Caco-2 (cell line): ENCODE results near the gene ZNF12. TPM values are rescaled to one million over a fixed set of nuclear protein-coding genes. Genes with fewer than 3 reads are reported as not detected.
A peak's percentile ranks its signal among the peaks of the same experiment; 100 is the strongest.
"Not testable (repeated sequence)": the region's sequence is repeated elsewhere in the genome, so short reads cannot be mapped to it uniquely, and the experiment has no call there.

ENCODE experiments used
- Bru-seq: library from RNA; stranded (reverse); fragments of 400-500 nt; gene quantifications from one replicate; lab custom pipeline; 2021; lab: Mats Ljungman, UMichigan
- BruChase-seq, 2 experiments: library from RNA; stranded (reverse); fragments of 400-500 nt; gene quantifications; one replicate each; lab custom pipeline; 2021; lab: Mats Ljungman, UMichigan
- BruUV-seq: library from RNA; stranded (reverse); fragments of 400-500 nt; replicated peaks from 2 replicates; lab custom pipeline; 2021; lab: Mats Ljungman, UMichigan
- CTCF ChIA-PET: fragments of 300-600 bp; sonication (Branson Sonifier 250); formaldehyde crosslinking; loops from one replicate; lab custom pipeline; 2022; ENCODE audit warnings: antibody characterized with exemption; lab: Charles Lee
- POLR2A ChIA-PET: fragments of 300-600 bp; sonication (Branson Sonifier 250); formaldehyde crosslinking; loops from one replicate; lab custom pipeline; 2022; ENCODE audit warnings: antibody characterized with exemption; lab: Charles Lee
- DNase-seq, 2 experiments: peaks; one replicate each; pipeline versions ENCODE4 v3.0.0 to v3.0.0-alpha.2; 2020 to 2022
- H3K27me3 ChIP-seq: replicated peaks from 2 replicates; pipeline ENCODE4 v1.6.0; 2011; ENCODE audit warnings: low read length; ENCODE audit not compliant: control insufficient read depth, insufficient read depth
- H3K36me3 ChIP-seq: 2 replicates; pipeline ENCODE4 v1.5.1; 2011; ENCODE audit warnings: low read length; ENCODE audit not compliant: control insufficient read depth, insufficient read depth
- H3K4me1 ChIP-seq: fragments of 250-450 bp; sonication (Bioruptor Pico); 2 replicates; pipeline ENCODE4 v1.5.1; 2020; ENCODE audit warnings: mild to moderate bottlenecking
- H3K4me3 ChIP-seq: 2 replicates; pipeline ENCODE4 v1.5.1; 2011; ENCODE audit warnings: low read depth, mild to moderate bottlenecking, control low read depth, low read length
- H3K9me3 ChIP-seq: fragments of 250-450 bp; sonication (Bioruptor Pico); 2 replicates; pipeline ENCODE4 v1.5.1; 2020; ENCODE audit warnings: mild to moderate bottlenecking, moderate library complexity
- H3K27ac Mint-ChIP-seq: one replicate; pipeline ENCODE4 v1.8.0; 2022; ENCODE audit warnings: mixed read lengths; ENCODE audit not compliant: unreplicated experiment
- H3K27me3 Mint-ChIP-seq: one replicate; pipeline ENCODE4 v1.8.0; 2022; ENCODE audit warnings: mixed read lengths; ENCODE audit not compliant: insufficient read depth, unreplicated experiment
- H3K36me3 Mint-ChIP-seq: one replicate; pipeline ENCODE4 v1.8.0; 2022; ENCODE audit warnings: mild to moderate bottlenecking, mixed read lengths; ENCODE audit not compliant: insufficient read depth, unreplicated experiment
- H3K4me1 Mint-ChIP-seq: one replicate; pipeline ENCODE4 v1.8.0; 2022; ENCODE audit warnings: low read depth, mixed read lengths; ENCODE audit not compliant: unreplicated experiment
- H3K4me3 Mint-ChIP-seq: one replicate; pipeline ENCODE4 v1.8.0; 2022; ENCODE audit warnings: mild to moderate bottlenecking, moderate library complexity, mixed read lengths; ENCODE audit not compliant: unreplicated experiment
- H3K9me3 Mint-ChIP-seq: one replicate; pipeline ENCODE4 v1.8.0; 2022; ENCODE audit warnings: mixed read lengths; ENCODE audit not compliant: unreplicated experiment
- CTCF ChIP-seq, 2 experiments: fragments of 200-600 bp in 1 of 2; IDR thresholded peaks; 1 replicate in 1 of 2; 2 replicates in 1 of 2; pipeline versions ENCODE4 v1.5.1 to v1.8.0; 2011 to 2022; ENCODE audit warnings: antibody characterized with exemption in 1 of 2, control low read depth in 1 of 2, inconsistent platforms in 1 of 2, low read depth in 1 of 2, low read length in 1 of 2, mild to moderate bottlenecking in 1 of 2, moderate library complexity in 1 of 2; ENCODE audit not compliant: insufficient read depth in 1 of 2, severe bottlenecking in 1 of 2, unreplicated experiment in 1 of 2
- intact Hi-C: fragments of 100-400 bp; cut with micrococcal nuclease; formaldehyde crosslinking; loops from one replicate; pipeline ENCODE4 v1.10.0; 2022; ENCODE audit not compliant: unreplicated experiment
- long read RNA-seq: library from polyadenylated mRNA; stranded (forward); transcript quantifications from one replicate; pipeline ENCODE4 v2.0.0, GENCODE V29; 2022
- total RNA-seq: library from RNA; stranded (reverse); gene quantifications from 2 replicates; pipeline ENCODE4 v1.2.3, GENCODE V29; 2022

ZNF12 gene
- 26.1 and 30.4 TPM in 2 replicates for total RNA-seq
- percentile 92 among the genes with signal in this experiment for Bru-seq, nascent RNA
- percentile 95 among the genes with signal in this experiment for BruChase-seq, experiment 1, labeled RNA remaining after a 2-hour chase
- percentile 86 among the genes with signal in this experiment for BruChase-seq, experiment 2, labeled RNA remaining after a 6-hour chase
- long read RNA-seq, full-length matches to known transcripts: 16 of 22 reads
- long read RNA-seq, partial matches to known transcripts: 2 of 22 reads
- long read RNA-seq, other reads (novel, unspliced or antisense): 4 of 22 reads

- H3K9me3 ChIP-seq: peaks cover 16% of the 10 kb centered on the region
- peaks cover 8% of the 10 kb centered on the region for H3K36me3 ChIP-seq
- Mint-ChIP-seq H3K27me3 (no peaks in the 10 kb centered on the region), H3K9me3 (peaks cover 22% of the 10 kb centered on the region), H3K27ac (peak within 1 kb of the TSS; percentile 79), H3K4me3 (peak within 1 kb of the TSS; percentile 88), H3K36me3 (peaks cover 17% of the 10 kb centered on the region), H3K4me1 (peaks cover 8% of the 10 kb centered on the region)
- intact Hi-C loops: loop anchor here (1.0 to 2.0 kb wide), 2 partner anchors 22 to 70 kb away; partner anchors contain the start of gene ZNF316
- H3K4me3 ChIP-seq: peak within 1 kb of the TSS; percentile 85
- H3K27me3 ChIP-seq: no peaks in the 10 kb centered on the region
- TF ChIP-seq CTCF (IDR thresholded peaks at IDR 0.05; ENCODE audit: insufficient read depth in 1 of 2, low read depth in 1 of 2, low read length in 1 of 2, severe bottlenecking in 1 of 2, unreplicated experiment in 1 of 2): no peak
- POLR2A ChIA-PET: no interaction called here
- H3K4me1 ChIP-seq: no peaks in the 10 kb centered on the region
- CTCF ChIA-PET: no interaction called here
- no TSS peak for BruUV-seq
- peak; percentile 97 for DNase-seq
Observed at GRCh38 chr7:6706666-6707407, at the start of gene ZNF12. TSS of gene ZNF12 (minus strand) at chr7:6706947. CDS start at chr7:6705173, 1,774 bp downstream.

GRCh38 chr7:6753964-6754363, 47.2 kb upstream of the ZNF12 start, which contains the start of gene RSPH10B2:
TSS of gene RSPH10B2 (plus strand) at chr7:6754103. CDS start at chr7:6757678, 3,575 bp downstream.
- H3K27ac Mint-ChIP-seq, H3K9me3 Mint-ChIP-seq, POLR2A ChIA-PET, DNase-seq, CTCF ChIA-PET, H3K4me3 Mint-ChIP-seq, H3K27me3 ChIP-seq, H3K4me1 Mint-ChIP-seq, H3K36me3 Mint-ChIP-seq, BruUV-seq, H3K4me1 ChIP-seq, H3K27me3 Mint-ChIP-seq, H3K36me3 ChIP-seq, H3K4me3 ChIP-seq, H3K9me3 ChIP-seq, intact Hi-C loops: not testable (repeated sequence)

- H3K36me3 ChIP-seq, POLR2A ChIA-PET, H3K27ac Mint-ChIP-seq, CTCF ChIA-PET, H3K27me3 ChIP-seq, H3K9me3 ChIP-seq, H3K27me3 Mint-ChIP-seq, H3K4me3 ChIP-seq, H3K4me1 Mint-ChIP-seq, intact Hi-C loops, H3K4me3 Mint-ChIP-seq, H3K9me3 Mint-ChIP-seq, H3K4me1 ChIP-seq, BruUV-seq, DNase-seq: not testable (repeated sequence)
- peaks cover 14% of the 10 kb centered on the region for H3K36me3 Mint-ChIP-seq
Observed at GRCh38 chr7:6750173-6750572, 43.4 kb upstream of the ZNF12 start.

GRCh38 chr7:6749335-6749734, 42.6 kb upstream of the ZNF12 start:
- H3K9me3 Mint-ChIP-seq, H3K9me3 ChIP-seq, H3K27me3 Mint-ChIP-seq, H3K4me3 Mint-ChIP-seq, H3K27ac Mint-ChIP-seq, POLR2A ChIA-PET, H3K4me1 ChIP-seq, H3K27me3 ChIP-seq, intact Hi-C loops, DNase-seq, H3K36me3 ChIP-seq, H3K4me3 ChIP-seq, CTCF ChIA-PET, BruUV-seq, H3K4me1 Mint-ChIP-seq: not testable (repeated sequence)
- peaks cover 20% of the 10 kb centered on the region for H3K36me3 Mint-ChIP-seq

GRCh38 chr7:6744410-6745100, 37.8 kb upstream of the ZNF12 start:
- BruUV-seq, POLR2A ChIA-PET: not testable (repeated sequence)

More at GRCh38 chr7:6744410-6745100, 37.8 kb upstream of the ZNF12 start:
- H3K27me3 ChIP-seq, H3K36me3 ChIP-seq, H3K4me1 ChIP-seq, intact Hi-C loops, H3K4me1 Mint-ChIP-seq, H3K9me3 Mint-ChIP-seq, H3K9me3 ChIP-seq, H3K4me3 ChIP-seq, DNase-seq, CTCF ChIA-PET, H3K27me3 Mint-ChIP-seq: not testable (repeated sequence)
- Mint-ChIP-seq H3K4me3 (peak overlapping the region; percentile 4), H3K36me3 (peaks cover 39% of the 10 kb centered on the region), H3K27ac (peak overlapping the region; percentile 78)
